Endothelial cell of umbilical vein (primary cell): ENCODE measurements around the gene JTB.

Experiments
- EZH2 ChIP-seq: IDR thresholded peaks from 2 replicates; pipeline ENCODE4 v1.6.1; 2012; ENCODE audit warnings: borderline replicate concordance, low read depth, mild to moderate bottlenecking, moderate library complexity, low read length, inconsistent platforms; ENCODE audit not compliant: severe bottlenecking
- FOS ChIP-seq: IDR thresholded peaks from 2 replicates; pipeline ENCODE4 v1.6.1; 2011; ENCODE audit warnings: mild to moderate bottlenecking, low read length, moderate library complexity, borderline replicate concordance; ENCODE audit not compliant: insufficient read depth
- GATA2 ChIP-seq: IDR thresholded peaks from 2 replicates; pipeline ENCODE4 v1.7.0; 2011; ENCODE audit warnings: low read depth, mild to moderate bottlenecking, moderate library complexity, mixed read lengths, low read length; ENCODE audit not compliant: insufficient read length, insufficient read depth
- JUN ChIP-seq: IDR thresholded peaks from 2 replicates; pipeline ENCODE4 v1.6.1; 2011; ENCODE audit warnings: borderline replicate concordance, low read depth; ENCODE audit not compliant: insufficient read length, insufficient read depth
- MAX ChIP-seq: IDR thresholded peaks from 2 replicates; pipeline ENCODE4 v1.6.1; 2011; ENCODE audit not compliant: insufficient read depth, insufficient read length
- MYC ChIP-seq: IDR thresholded peaks from one replicate; pipeline ENCODE4 v1.6.1; 2011; ENCODE audit warnings: mild to moderate bottlenecking, low read depth, low read length
- POLR2A ChIP-seq: IDR thresholded peaks from 2 replicates; pipeline ENCODE4 v1.6.1; 2012; ENCODE audit warnings: low read depth, mild to moderate bottlenecking, control low read depth, low read length
- POLR2AphosphoS5 ChIP-seq: IDR thresholded peaks from 2 replicates; pipeline ENCODE4 v1.6.1; 2012; ENCODE audit warnings: low read depth, mild to moderate bottlenecking, control low read depth, low read length, moderate library complexity; ENCODE audit not compliant: insufficient read depth
- TF ChIP-seq, protein P1 (sequence below), 2 donors: IDR thresholded peaks; 1 replicate in 1 of 2; 2 replicates in 1 of 2; pipeline ENCODE4 v1.5.1; 2011; ENCODE audit warnings: low read length in 2 of 2, mild to moderate bottlenecking in 2 of 2, moderate library complexity in 2 of 2, control low read depth in 1 of 2, inconsistent platforms in 1 of 2, low read depth in 1 of 2; ENCODE audit not compliant: insufficient read depth in 1 of 2; ENCODE audit errors: extremely low read depth in 1 of 2

DNA sequence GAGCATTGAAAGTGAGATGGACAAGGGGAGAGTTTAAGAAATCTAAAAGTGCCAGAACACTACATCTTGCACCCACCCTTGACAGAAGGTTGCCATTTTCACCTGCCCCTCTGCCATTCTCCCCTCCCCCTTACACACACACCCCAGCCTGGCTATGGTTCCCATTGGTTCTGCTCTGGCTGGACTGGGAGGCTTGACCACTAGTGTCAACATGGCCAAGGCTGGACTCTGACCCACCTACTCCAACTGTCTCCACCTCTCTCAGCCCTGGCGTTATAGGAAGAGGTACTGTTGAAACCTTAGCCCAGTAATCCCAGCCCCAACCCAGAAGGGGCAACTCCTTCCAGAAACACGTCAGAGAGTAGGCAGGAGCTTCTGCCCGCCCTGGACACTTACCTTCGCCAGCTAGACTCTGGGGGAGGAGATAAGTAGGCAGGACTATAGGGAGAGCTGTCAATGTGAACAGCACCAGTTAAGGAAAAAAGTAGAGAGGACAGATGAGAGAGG lies 23.6 kb downstream of the JTB start:
- no peak for TF ChIP-seq POLR2AphosphoS5
- TF ChIP-seq EZH2: no peak
- TF ChIP-seq POLR2A: no peak
- TF ChIP-seq, protein P1, sequence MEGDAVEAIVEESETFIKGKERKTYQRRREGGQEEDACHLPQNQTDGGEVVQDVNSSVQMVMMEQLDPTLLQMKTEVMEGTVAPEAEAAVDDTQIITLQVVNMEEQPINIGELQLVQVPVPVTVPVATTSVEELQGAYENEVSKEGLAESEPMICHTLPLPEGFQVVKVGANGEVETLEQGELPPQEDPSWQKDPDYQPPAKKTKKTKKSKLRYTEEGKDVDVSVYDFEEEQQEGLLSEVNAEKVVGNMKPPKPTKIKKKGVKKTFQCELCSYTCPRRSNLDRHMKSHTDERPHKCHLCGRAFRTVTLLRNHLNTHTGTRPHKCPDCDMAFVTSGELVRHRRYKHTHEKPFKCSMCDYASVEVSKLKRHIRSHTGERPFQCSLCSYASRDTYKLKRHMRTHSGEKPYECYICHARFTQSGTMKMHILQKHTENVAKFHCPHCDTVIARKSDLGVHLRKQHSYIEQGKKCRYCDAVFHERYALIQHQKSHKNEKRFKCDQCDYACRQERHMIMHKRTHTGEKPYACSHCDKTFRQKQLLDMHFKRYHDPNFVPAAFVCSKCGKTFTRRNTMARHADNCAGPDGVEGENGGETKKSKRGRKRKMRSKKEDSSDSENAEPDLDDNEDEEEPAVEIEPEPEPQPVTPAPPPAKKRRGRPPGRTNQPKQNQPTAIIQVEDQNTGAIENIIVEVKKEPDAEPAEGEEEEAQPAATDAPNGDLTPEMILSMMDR (IDR thresholded peaks at IDR 0.05; ENCODE audit: extremely low read depth in 1 of 2, insufficient read depth in 1 of 2, low read depth in 1 of 2, low read length in 2 of 2): no peak
- TF ChIP-seq MYC: no peak
- TF ChIP-seq MAX: no peak
- no peak for TF ChIP-seq FOS
- TF ChIP-seq JUN: no peak
- TF ChIP-seq GATA2: no peak
